Uterus (tissue), 2 donors: ENCODE results near the gene BCDIN3D.

Experiments used
- CTCF ChIP-seq, 4 experiments: fragments of 200-600 bp in 2 of 4; fragments of 450-650 bp in 2 of 4; sonication (generic) in 2 of 4; IDR thresholded peaks; one replicate each; pipeline ENCODE4 v1.5.1; 2016 to 2019; ENCODE audit warnings: antibody characterized with exemption in 4 of 4, mild to moderate bottlenecking in 2 of 4, moderate library complexity in 1 of 4
- POLR2A ChIP-seq, 2 donors: fragments of 450-650 bp; IDR thresholded peaks; one replicate each; pipeline ENCODE4 v1.6.1; 2016; ENCODE audit warnings: antibody characterized with exemption in 2 of 2, mild to moderate bottlenecking in 1 of 2, moderate library complexity in 1 of 2

GRCh38 chr12:49792976-49793580, 49.8 kb downstream of the BCDIN3D start:
- TF ChIP-seq CTCF (IDR thresholded peaks at IDR 0.05) (no peak), POLR2A (IDR thresholded peaks at IDR 0.05) (no peak)
